GM12873 (cell line): ENCODE measurements around the gene TMEM209.
A peak's percentile ranks its signal among the peaks of the same experiment; 100 is the strongest.

Experiments
- TF ChIP-seq, protein P1 (sequence below): IDR thresholded peaks from 2 replicates; pipeline ENCODE4 v1.5.1; 2012; ENCODE audit warnings: low read depth, mild to moderate bottlenecking, moderate library complexity, low read length, control low read depth; ENCODE audit not compliant: insufficient read depth; ENCODE audit errors: missing control alignments

Gene TMEM209

DNA sequence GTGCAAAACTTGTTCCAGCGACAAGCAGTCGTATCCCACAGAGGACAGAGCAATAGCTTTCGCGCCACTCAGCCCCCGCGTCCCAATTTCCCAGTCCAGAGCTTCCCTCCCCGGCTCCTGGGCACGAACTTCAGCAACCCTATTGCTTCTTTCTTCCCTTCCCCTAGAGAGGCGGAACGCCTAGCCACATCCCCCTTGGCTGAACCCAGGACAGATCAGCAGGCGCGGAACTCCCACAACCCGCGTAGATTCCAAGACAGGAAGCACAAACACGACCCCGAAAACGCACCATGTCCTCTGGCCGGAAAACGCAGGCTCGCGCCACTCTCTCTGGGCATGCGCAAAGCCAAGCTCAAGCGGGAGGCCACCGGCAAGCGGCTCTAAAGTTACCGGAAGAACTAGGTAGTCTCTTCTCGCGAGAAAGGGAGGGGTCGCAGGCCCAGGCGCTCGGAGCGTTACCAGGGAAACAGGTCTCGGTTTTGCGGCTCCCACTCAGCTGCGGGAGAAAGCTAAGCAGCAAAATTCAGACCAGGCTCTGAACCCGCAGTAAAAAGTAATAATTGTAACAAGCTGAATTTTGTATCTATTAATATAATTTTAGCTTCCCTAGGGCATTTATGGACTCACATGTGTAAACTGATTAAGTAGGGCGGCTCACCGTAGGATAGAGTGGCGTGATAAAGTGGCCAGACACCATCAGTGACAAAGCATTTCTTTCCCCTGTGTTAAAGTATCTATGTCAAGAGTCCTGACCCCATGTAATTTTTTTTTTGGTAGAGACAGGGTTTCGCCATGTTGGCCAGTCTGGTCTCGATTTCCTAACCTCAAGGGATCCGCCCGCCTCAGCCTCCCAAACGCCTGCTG, at the start of gene TMEM209:
Gene TMEM209, minus strand, starts transcription at position 323 of the 864 bp plus-strand sequence. Its CDS starts 31 bp downstream, at position 292.
- TF ChIP-seq, protein P1, sequence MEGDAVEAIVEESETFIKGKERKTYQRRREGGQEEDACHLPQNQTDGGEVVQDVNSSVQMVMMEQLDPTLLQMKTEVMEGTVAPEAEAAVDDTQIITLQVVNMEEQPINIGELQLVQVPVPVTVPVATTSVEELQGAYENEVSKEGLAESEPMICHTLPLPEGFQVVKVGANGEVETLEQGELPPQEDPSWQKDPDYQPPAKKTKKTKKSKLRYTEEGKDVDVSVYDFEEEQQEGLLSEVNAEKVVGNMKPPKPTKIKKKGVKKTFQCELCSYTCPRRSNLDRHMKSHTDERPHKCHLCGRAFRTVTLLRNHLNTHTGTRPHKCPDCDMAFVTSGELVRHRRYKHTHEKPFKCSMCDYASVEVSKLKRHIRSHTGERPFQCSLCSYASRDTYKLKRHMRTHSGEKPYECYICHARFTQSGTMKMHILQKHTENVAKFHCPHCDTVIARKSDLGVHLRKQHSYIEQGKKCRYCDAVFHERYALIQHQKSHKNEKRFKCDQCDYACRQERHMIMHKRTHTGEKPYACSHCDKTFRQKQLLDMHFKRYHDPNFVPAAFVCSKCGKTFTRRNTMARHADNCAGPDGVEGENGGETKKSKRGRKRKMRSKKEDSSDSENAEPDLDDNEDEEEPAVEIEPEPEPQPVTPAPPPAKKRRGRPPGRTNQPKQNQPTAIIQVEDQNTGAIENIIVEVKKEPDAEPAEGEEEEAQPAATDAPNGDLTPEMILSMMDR = no peak

DNA sequence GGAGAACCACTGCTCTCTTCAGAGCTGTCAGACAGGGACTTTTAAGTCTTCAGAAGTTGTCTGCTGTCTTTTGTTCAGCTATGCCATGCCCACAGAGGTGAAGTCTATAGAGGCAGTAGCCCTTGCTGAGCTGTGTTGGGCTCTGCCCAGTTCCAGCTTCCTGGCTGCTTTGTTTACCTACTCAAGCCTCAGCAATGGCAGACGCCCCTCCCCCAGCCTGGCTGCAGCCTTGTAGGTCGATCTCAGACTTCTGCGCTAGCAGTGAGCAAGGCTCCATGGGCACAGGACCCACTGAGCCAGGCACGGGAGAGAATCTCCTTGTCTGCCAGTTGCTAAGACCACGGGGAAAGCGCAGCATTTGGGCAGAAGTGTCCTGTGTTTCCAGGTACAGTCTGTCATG, 49.3 kb upstream of the TMEM209 start:
- TF ChIP-seq, protein P1 = no peak

DNA sequence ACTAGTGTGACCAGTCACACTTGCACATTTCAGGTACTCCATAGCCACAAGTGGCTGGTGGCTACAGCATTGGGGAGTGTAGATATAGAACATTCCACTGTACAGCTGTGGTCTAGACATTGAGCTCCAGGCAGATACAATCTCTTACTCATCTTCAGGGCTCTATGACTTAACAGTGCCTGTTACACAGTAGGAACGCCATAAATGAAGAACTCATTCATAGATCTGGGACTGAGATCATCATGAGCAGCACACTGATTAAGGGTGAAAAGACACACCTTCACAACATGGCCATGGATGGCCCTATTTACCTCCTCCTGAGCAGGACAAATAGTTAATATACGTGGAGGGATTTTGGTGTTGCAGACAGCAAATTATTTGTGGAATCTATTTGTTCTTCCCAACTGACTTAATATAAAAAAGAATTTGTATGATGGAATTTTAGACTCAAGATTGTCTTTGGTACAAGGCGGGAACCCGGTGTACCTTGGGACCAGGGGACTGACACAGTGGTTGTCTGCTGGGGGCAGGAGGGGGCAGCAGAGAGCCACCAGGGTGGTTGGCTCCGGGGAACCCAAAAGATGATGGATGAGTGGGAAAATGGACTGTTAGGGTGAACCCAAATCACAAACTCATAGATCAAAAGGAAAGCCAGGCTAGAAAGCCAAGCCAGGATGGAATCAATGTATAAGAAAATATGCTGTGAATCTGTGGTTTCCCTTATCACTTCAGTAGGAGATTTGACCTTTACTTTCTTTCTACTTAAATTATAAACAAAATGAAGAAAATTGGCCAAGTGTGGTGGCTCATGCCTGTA, 37.2 kb upstream of the TMEM209 start:
- TF ChIP-seq, protein P1 = peak; percentile 95

DNA sequence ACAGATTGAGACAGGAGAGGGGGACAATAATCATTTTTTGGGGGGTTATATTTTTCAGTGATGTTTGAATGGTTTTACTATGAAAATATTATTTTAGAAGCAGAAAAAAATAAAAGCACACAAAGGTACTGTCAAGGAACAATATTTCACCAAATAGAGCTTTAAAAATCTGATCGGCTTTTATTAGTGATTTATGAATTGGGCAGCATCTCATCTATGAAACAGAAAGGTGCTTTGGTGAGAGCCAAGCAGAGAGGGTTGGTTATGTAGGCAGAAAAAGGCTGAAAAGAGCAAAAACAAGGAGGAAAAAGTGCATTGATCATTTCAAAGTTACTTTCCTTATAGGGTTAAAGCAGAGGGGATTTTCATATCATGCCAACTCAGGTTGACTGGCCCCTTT, 35.0 kb upstream of the TMEM209 start:
- TF ChIP-seq, protein P1 = no peak

DNA sequence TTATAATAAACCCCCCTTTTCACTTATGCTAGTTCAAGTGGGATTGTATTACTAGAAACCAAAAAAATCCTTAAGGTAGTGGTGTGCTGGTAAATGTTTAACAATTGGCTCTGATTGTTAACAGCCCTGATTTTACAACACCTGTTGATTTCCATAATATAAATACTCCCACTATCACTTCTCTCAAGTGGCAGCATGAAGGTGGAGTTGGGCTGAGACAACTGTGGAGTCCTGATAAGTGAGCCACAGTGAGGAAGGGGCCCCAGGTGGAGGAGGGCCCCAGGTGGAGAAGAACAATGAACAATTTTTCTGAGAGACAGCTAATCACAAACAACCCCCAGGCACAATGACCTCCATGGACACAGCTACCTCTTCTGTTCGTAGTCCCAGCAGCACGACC, 28.9 kb upstream of the TMEM209 start:
- TF ChIP-seq, protein P1 = no peak

DNA sequence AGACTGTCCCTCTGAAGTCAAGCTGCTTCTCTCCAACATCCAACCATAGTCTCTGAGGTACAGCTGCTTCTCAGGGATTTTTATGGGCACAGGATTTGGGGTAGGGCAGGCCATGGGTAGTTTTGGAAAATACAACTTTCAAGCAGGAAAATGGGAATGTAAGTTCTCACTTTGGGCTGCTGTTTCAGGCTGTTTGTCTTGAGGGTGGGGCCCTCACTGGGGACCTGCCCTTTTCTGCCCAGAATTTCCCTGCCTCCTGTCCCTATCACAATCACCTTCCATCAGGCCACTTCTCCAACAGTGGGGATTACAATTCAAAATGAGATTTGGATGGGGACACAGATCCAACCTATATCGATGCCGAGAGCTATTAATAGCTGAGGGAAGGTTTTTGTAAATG, 27.0 kb upstream of the TMEM209 start:
- TF ChIP-seq, protein P1 = no peak

DNA sequence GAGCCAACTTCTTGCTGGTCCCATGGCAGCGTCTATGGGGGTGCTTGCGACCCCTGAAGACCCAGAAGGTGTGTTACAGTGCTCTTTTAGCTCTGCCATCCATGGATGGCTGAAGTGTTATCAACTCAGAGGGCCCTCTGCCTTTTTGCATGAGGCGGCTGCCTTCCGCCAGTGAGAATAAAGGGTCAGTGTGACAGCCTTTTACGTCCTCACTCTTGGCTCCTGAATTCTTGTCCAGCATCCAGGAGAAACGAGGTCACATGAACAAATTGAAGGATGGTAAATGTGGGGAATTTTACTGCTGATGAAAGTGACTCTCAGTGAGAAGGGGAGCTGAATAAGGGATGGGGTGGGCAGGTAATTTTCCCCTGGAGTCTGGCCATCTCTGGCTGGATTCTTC, 26.6 kb upstream of the TMEM209 start:
- TF ChIP-seq, protein P1 = no peak
